Endodermal cell (in vitro differentiated cells): Measurements from ENCODE around the gene CDH11. TPM values are rescaled to one million over a fixed set of nuclear protein-coding genes. Genes with fewer than 3 reads are reported as not detected.

ENCODE experiments used
- DNase-seq: peaks from one replicate; pipeline ENCODE4 v3.0.0-alpha.2; 2017
- H3K27ac ChIP-seq: 2 replicates; pipeline ENCODE4 v1.5.1; 2013; ENCODE audit warnings: mild to moderate bottlenecking, low read depth, low read length, moderate library complexity
- H3K27me3 ChIP-seq: 2 replicates; pipeline ENCODE4 v1.6.1; 2013; ENCODE audit warnings: mild to moderate bottlenecking, low read length, moderate library complexity; ENCODE audit not compliant: insufficient read depth, control insufficient read depth, poor library complexity, severe bottlenecking
- H3K36me3 ChIP-seq: 2 replicates; pipeline ENCODE4 v1.7.0; 2013; ENCODE audit warnings: mild to moderate bottlenecking, low read length, moderate library complexity; ENCODE audit not compliant: control insufficient read depth, insufficient read depth
- H3K4me1 ChIP-seq: one replicate; pipeline ENCODE4 v1.7.0; 2013; ENCODE audit warnings: low read length; ENCODE audit not compliant: control insufficient read depth, insufficient read depth
- H3K4me3 ChIP-seq: 2 replicates; pipeline ENCODE4 v1.5.1; 2013; ENCODE audit warnings: mild to moderate bottlenecking, low read length, moderate library complexity
- H3K9ac ChIP-seq: 2 replicates; pipeline ENCODE4 v1.6.1; 2013; ENCODE audit warnings: mild to moderate bottlenecking, low read length, moderate library complexity; ENCODE audit not compliant: poor library complexity, severe bottlenecking; ENCODE audit errors: extremely low read depth
- H3K9me3 ChIP-seq: 2 replicates; pipeline ENCODE4 v1.6.1; 2013; ENCODE audit warnings: mild to moderate bottlenecking, low read length, moderate library complexity; ENCODE audit not compliant: control insufficient read depth
- H3K27ac Mint-ChIP-seq: 2 replicates; pipeline ENCODE4 v1.8.0; 2020; ENCODE audit warnings: mixed read lengths
- H3K27me3 Mint-ChIP-seq: 2 replicates; pipeline ENCODE4 v1.8.0; 2021; ENCODE audit warnings: mild to moderate bottlenecking, mixed read lengths; ENCODE audit not compliant: insufficient read depth
- H3K36me3 Mint-ChIP-seq: 2 replicates; pipeline ENCODE4 v1.8.0; 2020; ENCODE audit warnings: low read depth, mixed read lengths
- H3K4me1 Mint-ChIP-seq: 2 replicates; pipeline ENCODE4 v1.8.0; 2020; ENCODE audit warnings: mixed read lengths
- H3K4me3 Mint-ChIP-seq: 2 replicates; pipeline ENCODE4 v1.8.0; 2020; ENCODE audit warnings: mild to moderate bottlenecking, moderate library complexity, mixed read lengths
- H3K9me3 Mint-ChIP-seq: 2 replicates; pipeline ENCODE4 v1.8.0; 2020; ENCODE audit warnings: mild to moderate bottlenecking, mixed read lengths
- WGBS, 2 experiments: methylation state at CpG; one replicate each; pipeline versions ENCODE4 v1.1.5 to v1.1.7; 2013; ENCODE audit warnings: missing lambda C conversion rate in 2 of 2, mixed read lengths in 1 of 2; ENCODE audit not compliant: insufficient coverage in 1 of 2, insufficient read length in 1 of 2; 5-methylcytosine and 5-hydroxymethylcytosine counted together
- total RNA-seq, 2 donors: library from RNA; stranded (reverse); fragmentation: NEBNext Ultra II Directional in 1 of 2; extraction: Animal tissue kit (Norgen Biotek cat#: 25700) in 1 of 2; gene quantifications; 2 replicates in 1 of 2; 3 replicates in 1 of 2; pipeline ENCODE4 v1.2.1, GENCODE V29; 2021
- TF ChIP-seq, protein P1 (sequence below): fragments of 200-600 bp; sonication (generic); conservative IDR thresholded peaks from 2 replicates; pipeline ENCODE4 v1.5.0; 2021; ENCODE audit warnings: antibody characterized with exemption, mild to moderate bottlenecking

Gene CDH11
- total RNA-seq, 2 donors from 2014 or later, result 0.73 to 2.9 TPM

DNA sequence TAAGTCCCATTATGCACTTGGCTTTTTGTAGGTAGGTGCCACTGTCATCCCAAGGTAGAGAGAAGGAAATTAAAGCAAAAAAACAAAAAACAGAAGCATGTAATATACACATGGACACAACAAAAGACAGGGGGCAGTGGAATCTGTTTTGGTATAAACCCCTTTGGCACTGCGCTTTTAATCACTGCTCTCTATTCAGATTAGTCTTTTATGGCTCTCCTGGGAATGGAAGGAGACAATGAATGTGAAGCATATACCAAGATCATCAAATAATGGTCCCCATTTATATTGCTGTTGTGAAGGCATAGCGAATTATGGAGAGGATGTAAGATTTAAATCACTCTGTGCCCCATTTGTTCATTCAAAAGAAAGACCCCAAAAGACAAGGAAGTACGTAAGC, 17.4 kb downstream of the CDH11 start:
- no peak overlapping the region for H3K27ac ChIP-seq
- no peaks in the 10 kb centered on the region for H3K4me1 ChIP-seq
- TF ChIP-seq, protein P1, sequence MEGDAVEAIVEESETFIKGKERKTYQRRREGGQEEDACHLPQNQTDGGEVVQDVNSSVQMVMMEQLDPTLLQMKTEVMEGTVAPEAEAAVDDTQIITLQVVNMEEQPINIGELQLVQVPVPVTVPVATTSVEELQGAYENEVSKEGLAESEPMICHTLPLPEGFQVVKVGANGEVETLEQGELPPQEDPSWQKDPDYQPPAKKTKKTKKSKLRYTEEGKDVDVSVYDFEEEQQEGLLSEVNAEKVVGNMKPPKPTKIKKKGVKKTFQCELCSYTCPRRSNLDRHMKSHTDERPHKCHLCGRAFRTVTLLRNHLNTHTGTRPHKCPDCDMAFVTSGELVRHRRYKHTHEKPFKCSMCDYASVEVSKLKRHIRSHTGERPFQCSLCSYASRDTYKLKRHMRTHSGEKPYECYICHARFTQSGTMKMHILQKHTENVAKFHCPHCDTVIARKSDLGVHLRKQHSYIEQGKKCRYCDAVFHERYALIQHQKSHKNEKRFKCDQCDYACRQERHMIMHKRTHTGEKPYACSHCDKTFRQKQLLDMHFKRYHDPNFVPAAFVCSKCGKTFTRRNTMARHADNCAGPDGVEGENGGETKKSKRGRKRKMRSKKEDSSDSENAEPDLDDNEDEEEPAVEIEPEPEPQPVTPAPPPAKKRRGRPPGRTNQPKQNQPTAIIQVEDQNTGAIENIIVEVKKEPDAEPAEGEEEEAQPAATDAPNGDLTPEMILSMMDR, result peak; percentile 27
- WGBS, 2 experiments, result 94 to 100% methylated on average over 2 to 3 of the region's 3 CpGs
- no peak overlapping the region for H3K9ac ChIP-seq
- H3K27me3 ChIP-seq, result no peaks in the 10 kb centered on the region
- H3K4me3 ChIP-seq, result no peak overlapping the region
- H3K36me3 ChIP-seq, result no peaks in the 10 kb centered on the region
- no peaks in the 10 kb centered on the region for H3K9me3 Mint-ChIP-seq
- H3K36me3 Mint-ChIP-seq, result no peaks in the 10 kb centered on the region
- no peaks in the 10 kb centered on the region for H3K4me1 Mint-ChIP-seq
- no peak for DNase-seq
- H3K4me3 Mint-ChIP-seq, result no peak overlapping the region
- no peaks in the 10 kb centered on the region for H3K9me3 ChIP-seq
- no peak overlapping the region for H3K27ac Mint-ChIP-seq
- H3K27me3 Mint-ChIP-seq, result peaks cover 9% of the 10 kb centered on the region

DNA sequence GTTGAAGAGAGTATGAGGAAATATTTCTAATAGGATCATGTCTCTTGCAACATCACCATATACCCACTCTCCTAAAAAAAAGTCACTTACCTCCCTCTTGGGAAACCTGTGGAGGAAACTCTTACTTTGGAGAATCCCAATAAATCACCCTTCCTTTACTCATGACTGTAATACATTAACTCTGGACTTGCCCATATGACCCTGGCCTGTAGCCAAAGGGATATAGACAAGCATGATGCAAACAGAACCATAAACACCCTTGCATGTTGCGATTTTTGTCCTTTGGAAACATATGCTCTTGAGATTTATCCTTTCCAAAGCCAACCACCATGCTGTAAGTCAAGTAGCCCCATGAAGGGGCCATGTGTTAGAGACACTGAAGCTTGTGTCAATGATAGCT, 19.5 kb downstream of the CDH11 start:
- Histone ChIP-seq H3K4me3 (no peak overlapping the region), H3K36me3 (no peaks in the 10 kb centered on the region), H3K9me3 (no peaks in the 10 kb centered on the region), H3K27me3 (peaks cover 5% of the 10 kb centered on the region), H3K27ac (no peak overlapping the region), H3K4me1 (no peaks in the 10 kb centered on the region), H3K9ac (no peak overlapping the region)
- WGBS, 2 experiments, result 94 to 100% methylated on average over 1 of the region's 1 CpG
- Mint-ChIP-seq H3K4me1 (no peaks in the 10 kb centered on the region), H3K27ac (no peak overlapping the region), H3K27me3 (peaks cover 14% of the 10 kb centered on the region), H3K4me3 (no peak overlapping the region), H3K36me3 (no peaks in the 10 kb centered on the region), H3K9me3 (no peaks in the 10 kb centered on the region)
- DNase-seq, result no peak
- TF ChIP-seq, protein P1, result no peak

GRCh38 chr16:65101009-65101408, 20.9 kb downstream of the CDH11 start:
- no peaks in the 10 kb centered on the region for H3K9me3 Mint-ChIP-seq
- H3K27ac ChIP-seq, result no peak overlapping the region
- no peak overlapping the region for H3K9ac ChIP-seq
- H3K27me3 ChIP-seq, result peaks cover 12% of the 10 kb centered on the region
- no peaks in the 10 kb centered on the region for H3K4me1 ChIP-seq
- peaks cover 16% of the 10 kb centered on the region for H3K27me3 Mint-ChIP-seq
- no peaks in the 10 kb centered on the region for H3K36me3 ChIP-seq
- no peak overlapping the region for H3K4me3 Mint-ChIP-seq
- TF ChIP-seq, protein P1, result no peak
- H3K9me3 ChIP-seq, result no peaks in the 10 kb centered on the region
- DNase-seq, result no peak
- H3K4me1 Mint-ChIP-seq, result no peaks in the 10 kb centered on the region
- no peaks in the 10 kb centered on the region for H3K36me3 Mint-ChIP-seq
- no peak overlapping the region for H3K27ac Mint-ChIP-seq
- no peak overlapping the region for H3K4me3 ChIP-seq
